H1 (cell line): ENCODE measurements around the gene TEX101. TPM values are rescaled to one million over a fixed set of nuclear protein-coding genes. Genes with fewer than 3 reads are reported as not detected.

Source experiments
- CTCF ChIA-PET: fragments of 300-600 bp; sonication (Branson Sonifier 250); formaldehyde crosslinking; loops from one replicate; lab custom pipeline; 2021; ENCODE audit not compliant: partially characterized antibody; lab: Charles Lee
- POLR2A ChIA-PET: fragments of 300-600 bp; sonication (Branson Sonifier 250); formaldehyde crosslinking; loops from one replicate; lab custom pipeline; 2021; ENCODE audit warnings: inconsistent platforms; ENCODE audit not compliant: partially characterized antibody; lab: Charles Lee
- DNase-seq, 2 experiments: peaks; one replicate each; pipeline versions ENCODE4 v3.0.0 to v3.0.0-alpha.2; 2010 to 2022; ENCODE audit warnings: low spot score in 2 of 2, low read depth in 1 of 2, mixed read lengths in 1 of 2
- FAIRE-seq: peaks from 2 replicates; lab custom pipeline; 2011; peaks lifted over from hg19 to GRCh38; lab: Jason Lieb, UNC
- H2AFZ ChIP-seq: 2 replicates; pipeline ENCODE4 v1.8.1; 2012; ENCODE audit warnings: low read length, inconsistent platforms
- H2AK5ac ChIP-seq: 2 replicates; pipeline ENCODE4 v1.6.1; 2013; ENCODE audit warnings: low read depth, low read length
- H2BK120ac ChIP-seq: replicated peaks from 2 replicates; pipeline ENCODE3; 2013; ENCODE audit warnings: low read depth, low read length, inconsistent platforms
- H2BK12ac ChIP-seq: 2 replicates; pipeline ENCODE4 v1.6.1; 2013; ENCODE audit warnings: low read depth, low read length
- H2BK15ac ChIP-seq: 2 replicates; pipeline ENCODE4 v1.6.1; 2013; ENCODE audit warnings: low read length
- H2BK20ac ChIP-seq: 2 replicates; pipeline ENCODE4 v1.6.1; 2013; ENCODE audit warnings: low read length
- H2BK5ac ChIP-seq: 2 replicates; pipeline ENCODE4 v1.6.1; 2013; ENCODE audit warnings: low read depth, low read length
- H3K14ac ChIP-seq: 2 replicates; pipeline ENCODE4 v1.6.1; 2013; ENCODE audit warnings: inconsistent platforms; ENCODE audit not compliant: insufficient read length
- H3K18ac ChIP-seq: 2 replicates; pipeline ENCODE4 v1.6.1; 2013; ENCODE audit warnings: low read length; ENCODE audit errors: extremely low read depth
- H3K23ac ChIP-seq: 2 replicates; pipeline ENCODE4 v1.6.1; 2013; ENCODE audit warnings: inconsistent platforms; ENCODE audit not compliant: insufficient read length
- H3K23me2 ChIP-seq: 2 replicates; pipeline ENCODE4 v1.6.1; 2013; ENCODE audit warnings: low read depth, low read length
- H3K27ac ChIP-seq: 2 replicates; pipeline ENCODE4 v1.6.1; 2011; ENCODE audit warnings: low read depth, low read length, inconsistent platforms
- H3K27me3 ChIP-seq, 4 experiments: replicated peaks in 1 of 4; 1 replicate in 1 of 4; 2 replicates in 3 of 4; pipeline versions ENCODE4 v1.6.1 to v1.8.1; 2011 to 2013; ENCODE audit warnings: low read length in 3 of 4, mild to moderate bottlenecking in 3 of 4, inconsistent platforms in 2 of 4, mixed read lengths in 2 of 4, moderate library complexity in 1 of 4; ENCODE audit not compliant: control insufficient read depth in 3 of 4, insufficient read depth in 3 of 4; ENCODE audit errors: extremely low read depth in 1 of 4
- H3K36me3 ChIP-seq, 4 experiments: 2 replicates each; pipeline versions ENCODE4 v1.6.1 to v1.8.1; 2011 to 2013; ENCODE audit warnings: mild to moderate bottlenecking in 4 of 4, low read length in 3 of 4, moderate library complexity in 2 of 4, control low read depth in 1 of 4, inconsistent platforms in 1 of 4; ENCODE audit not compliant: insufficient read depth in 4 of 4, control insufficient read depth in 2 of 4
- H3K4ac ChIP-seq: replicated peaks from 2 replicates; pipeline ENCODE3; 2013; ENCODE audit warnings: low read length, low read depth, mixed read lengths, inconsistent platforms; ENCODE audit not compliant: insufficient read length
- H3K4me1 ChIP-seq, 4 experiments: replicated peaks in 1 of 4; 1 replicate in 1 of 4; 2 replicates in 3 of 4; pipeline versions ENCODE4 v1.6.1 to v1.8.1; 2011 to 2013; ENCODE audit warnings: low read length in 3 of 4, inconsistent platforms in 2 of 4, mixed read lengths in 1 of 4; ENCODE audit not compliant: insufficient read depth in 4 of 4, control insufficient read depth in 3 of 4
- H3K4me2 ChIP-seq, 2 experiments: 2 replicates each; pipeline versions ENCODE4 v1.6.1 to v1.8.1; 2011 to 2013; ENCODE audit warnings: low read depth in 2 of 2, low read length in 2 of 2, control low read depth in 1 of 2, inconsistent platforms in 1 of 2, mild to moderate bottlenecking in 1 of 2; ENCODE audit not compliant: insufficient read depth in 1 of 2
- H3K4me3 ChIP-seq, 4 experiments: fragments of 200-600, 300-600 bp in 1 of 4; sonication (generic), shearing (Covaris generic), sonication (Bioruptor Twin) in 1 of 4; 2 replicates each; pipeline versions ENCODE4 v1.5.1 to v1.8.1; 2011 to 2016; ENCODE audit warnings: low read length in 4 of 4, low read depth in 3 of 4, control low read depth in 2 of 4, inconsistent platforms in 2 of 4, mild to moderate bottlenecking in 2 of 4, mixed read lengths in 1 of 4, moderate library complexity in 1 of 4; ENCODE audit not compliant: insufficient read depth in 2 of 4; ENCODE audit errors: extremely low read depth in 1 of 4
- H3K56ac ChIP-seq: replicated peaks from 2 replicates; pipeline ENCODE3; 2013; ENCODE audit warnings: low read depth, mild to moderate bottlenecking, mixed read lengths, low read length, inconsistent platforms; ENCODE audit not compliant: insufficient read length
- H3K79me1 ChIP-seq: 2 replicates; pipeline ENCODE4 v1.6.1; 2013; ENCODE audit warnings: low read depth, low read length, control low read depth
- H3K79me2 ChIP-seq, 2 experiments: 2 replicates each; pipeline versions ENCODE4 v1.6.1 to v1.8.1; 2012 to 2013; ENCODE audit warnings: low read length in 2 of 2, mild to moderate bottlenecking in 2 of 2, inconsistent platforms in 1 of 2; ENCODE audit not compliant: insufficient read depth in 2 of 2, control insufficient read depth in 1 of 2
- H3K9ac ChIP-seq, 4 experiments: replicated peaks in 1 of 4; 1 replicate in 1 of 4; 2 replicates in 3 of 4; pipeline versions ENCODE4 v1.6.1 to v1.8.1; 2011 to 2013; ENCODE audit warnings: low read depth in 3 of 4, low read length in 3 of 4, control low read depth in 2 of 4, mild to moderate bottlenecking in 2 of 4, moderate library complexity in 2 of 4, inconsistent platforms in 1 of 4; ENCODE audit errors: extremely low read depth in 1 of 4
- H3K9me3 ChIP-seq, 2 experiments: 2 replicates each; pipeline versions ENCODE4 v1.6.1 to v1.8.1; 2012 to 2013; ENCODE audit warnings: mild to moderate bottlenecking in 2 of 2, moderate library complexity in 2 of 2, control low read depth in 1 of 2, inconsistent platforms in 1 of 2, low read depth in 1 of 2, low read length in 1 of 2, mixed read lengths in 1 of 2; ENCODE audit not compliant: insufficient read depth in 2 of 2
- H4K20me1 ChIP-seq, 2 experiments: replicated peaks in 1 of 2; 2 replicates each; pipeline versions ENCODE3 to v1.8.1; 2011 to 2013; ENCODE audit warnings: inconsistent platforms in 2 of 2, low read length in 2 of 2, mild to moderate bottlenecking in 1 of 2; ENCODE audit not compliant: insufficient read depth in 2 of 2, control insufficient read depth in 1 of 2
- H4K5ac ChIP-seq: 2 replicates; pipeline ENCODE4 v1.6.1; 2013; ENCODE audit warnings: low read length, low read depth, mixed read lengths, inconsistent platforms; ENCODE audit not compliant: insufficient read length
- H4K8ac ChIP-seq: 2 replicates; pipeline ENCODE4 v1.8.0; 2013; ENCODE audit warnings: mild to moderate bottlenecking, moderate library complexity, low read length, inconsistent platforms; ENCODE audit not compliant: insufficient read depth; ENCODE audit errors: extremely low read depth
- H4K91ac ChIP-seq: replicated peaks from 2 replicates; pipeline ENCODE3; 2013; ENCODE audit warnings: low read length, mixed read lengths, inconsistent platforms; ENCODE audit not compliant: insufficient read length
- CTBP2 ChIP-seq: IDR thresholded peaks from 2 replicates; pipeline ENCODE4 v1.7.0; 2011; ENCODE audit warnings: borderline replicate concordance, mild to moderate bottlenecking, moderate library complexity, mixed read lengths, low read length; ENCODE audit not compliant: insufficient read depth, insufficient read length
- E2F6 ChIP-seq: IDR thresholded peaks from 2 replicates; pipeline ENCODE4 v1.6.1; 2012; ENCODE audit warnings: inconsistent platforms
- JUND ChIP-seq: IDR thresholded peaks from 2 replicates; pipeline ENCODE4 v1.6.1; 2011; ENCODE audit warnings: mild to moderate bottlenecking, improper control_type of control experiment, low read length
- POLR2A ChIP-seq, 2 experiments: IDR thresholded peaks; 1 replicate in 1 of 2; 2 replicates in 1 of 2; pipeline ENCODE4 v1.6.1; 2011; ENCODE audit warnings: low read depth in 2 of 2, low read length in 2 of 2, mild to moderate bottlenecking in 2 of 2; ENCODE audit errors: control extremely low read depth in 1 of 2
- SP1 ChIP-seq: IDR thresholded peaks from 2 replicates; pipeline ENCODE4 v1.6.1; 2011; ENCODE audit warnings: low read depth, low read length
- TAF1 ChIP-seq: IDR thresholded peaks from 2 replicates; pipeline ENCODE4 v1.6.1; 2011; ENCODE audit warnings: mild to moderate bottlenecking, low read depth, low read length
- TAF7 ChIP-seq: optimal IDR thresholded peaks from 2 replicates; pipeline ENCODE3; 2011; ENCODE audit warnings: low read depth, mild to moderate bottlenecking, inconsistent platforms, low read length, moderate library complexity, borderline replicate concordance
- WGBS, 2 experiments: shearing (Covaris generic) in 1 of 2; methylation state at CpG; one replicate each; pipeline versions ENCODE4 v1.1.6 to v1.1.7; 2013 to 2015; ENCODE audit warnings: low lambda C conversion rate in 2 of 2, mixed read lengths in 2 of 2, inconsistent platforms in 1 of 2, low coverage in 1 of 2, missing lambda C conversion rate in 1 of 2; ENCODE audit not compliant: insufficient replicate concordance in 2 of 2, insufficient coverage in 1 of 2, insufficient read length in 1 of 2; ENCODE audit errors: extremely low coverage in 1 of 2, missing lambda C conversion rate in 1 of 2; 5-methylcytosine and 5-hydroxymethylcytosine counted together
- polyA plus RNA-seq, 7 experiments: library from polyadenylated mRNA; depleted of rRNA in 3 of 7; stranded (reverse) in 5 of 7; unstranded in 2 of 7; fragments of >200 nt in 5 of 7; fragments of 200-250 nt in 2 of 7; gene quantifications; 1 replicate in 5 of 7; 2 replicates in 1 of 7; 4 replicates in 1 of 7; pipeline versions ENCODE4 v1.2.1 to v1.2.3, GENCODE V29; 2011 to 2013; ENCODE audit warnings: missing spikeins in 2 of 7, mixed read lengths in 2 of 7
- total RNA-seq: library from RNA; stranded (reverse); fragmentation: NEBNext Ultra II Directional; extraction: Animal tissue kit (Norgen Biotek cat#: 25700); gene quantifications from 2 replicates; pipeline ENCODE4 v1.2.1, GENCODE V29; 2021

TEX101 gene
- total and polyA plus RNA-seq, 2 of the 8 experiments (the other 6 are each of a cell fraction or from before 2014, with no cell fraction given), result 0.12 TPM; not detected in 1

GRCh38 chr19:43457809-43458208 is 43.1 kb downstream of the TEX101 start:
- no peaks in the 10 kb centered on the region for H3K79me2 ChIP-seq
- H3K18ac ChIP-seq, result no peak overlapping the region
- H3K9me3 ChIP-seq, result 0 out of 4 replicates have a peak, but pooled peaks cover 0 to under 1% of the 10 kb centered on the region in 2 experiments
- H3K27me3 ChIP-seq, result peaks cover 0 to 8% (median 1%) of the 10 kb centered on the region in 4 experiments; a peak in 2 of 7 replicates
- no peak for TF ChIP-seq TAF1
- TF ChIP-seq E2F6, result no peak
- TF ChIP-seq POLR2A (IDR thresholded peaks at IDR 0.05; ENCODE audit: control extremely low read depth in 1 of 2, low read depth in 2 of 2, low read length in 2 of 2), result no peak
- no peak for TF ChIP-seq TAF7
- TF ChIP-seq JUND, result no peak
- TF ChIP-seq SP1, result no peak
- TF ChIP-seq CTBP2, result no peak
- no peak overlapping the region for H2AK5ac ChIP-seq
- FAIRE-seq (no peak), DNase-seq (no peak)
- H3K79me1 ChIP-seq, result no peaks in the 10 kb centered on the region
- H3K4me2 ChIP-seq, result no peak overlapping the region
- WGBS, 2 experiments, result 84% methylated on average over 4 of the region's 4 CpGs; no CpG with 5 or more reads in 1 of the 2 experiments
- ChIA-PET CTCF (interaction anchor here (0.7 to 4.0 kb wide), 5 partner anchors 10 to 62 kb away, joined by 3 to 33 read pairs (median 11); no protein-coding TSS in a partner anchor), POLR2A (no interaction called here)
- H3K4me3 ChIP-seq, result no peak overlapping the region
- H4K5ac ChIP-seq, result no peak overlapping the region
- H2BK12ac ChIP-seq, result no peak overlapping the region
- no peak overlapping the region for H3K56ac ChIP-seq
- peaks cover 2% of the 10 kb centered on the region; the same call in 1 of the 2 replicates for H3K23me2 ChIP-seq
- H3K4ac ChIP-seq, result no peak overlapping the region
- no peak overlapping the region for H3K23ac ChIP-seq
- no peak overlapping the region for H3K27ac ChIP-seq
- H2BK120ac ChIP-seq, result no peak overlapping the region
- H4K8ac ChIP-seq, result no peak overlapping the region
- no peaks in the 10 kb centered on the region for H4K20me1 ChIP-seq
- peaks cover 0 to 2% (median 0%) of the 10 kb centered on the region in 4 experiments; a peak in 2 of 7 replicates for H3K4me1 ChIP-seq
- no peak overlapping the region for H2BK20ac ChIP-seq
- no peak overlapping the region for H4K91ac ChIP-seq
- H3K36me3 ChIP-seq, result no peaks in the 10 kb centered on the region
- no peak overlapping the region for H2AFZ ChIP-seq
- H2BK15ac ChIP-seq, result no peak overlapping the region
- H3K9ac ChIP-seq, result no peak overlapping the region
- H3K14ac ChIP-seq, result no peak overlapping the region
- H2BK5ac ChIP-seq, result no peak overlapping the region
